OCI-LY1 (cell line): ENCODE data around the gene KPTN.

Source experiments
- H2AFZ ChIP-seq: fragments of 200-600 bp; sonication (generic), shearing (Covaris generic); 2 replicates; pipeline ENCODE4 v1.6.0; 2014; ENCODE audit warnings: antibody characterized with exemption, mild to moderate bottlenecking, low read length
- H3F3A ChIP-seq: fragments of 200-600 bp; sonication (generic), shearing (Covaris generic); 2 replicates; pipeline ENCODE4 v1.6.0; 2014; ENCODE audit warnings: mild to moderate bottlenecking, antibody characterized with exemption, low read length, moderate library complexity; ENCODE audit not compliant: insufficient read depth
- H3K27ac ChIP-seq: fragments of 200-600 bp; sonication (generic); 2 replicates; pipeline ENCODE4 v1.5.1; 2014; ENCODE audit warnings: low read length, mixed run types, mild to moderate bottlenecking, low read depth; ENCODE audit not compliant: poor library complexity, severe bottlenecking
- H3K27me3 ChIP-seq: fragments of 200-600 bp; sonication (generic); 2 replicates; pipeline ENCODE4 v1.6.0; 2014; ENCODE audit warnings: antibody characterized with exemption, mild to moderate bottlenecking, low read length, moderate library complexity; ENCODE audit not compliant: insufficient read depth
- H3K36me3 ChIP-seq: fragments of 200-600 bp; sonication (generic); 2 replicates; pipeline ENCODE4 v1.6.1; 2014; ENCODE audit warnings: mild to moderate bottlenecking, antibody characterized with exemption, low read length, moderate library complexity, mixed read lengths; ENCODE audit not compliant: insufficient read depth
- H3K4me1 ChIP-seq: fragments of 200-600 bp; sonication (generic); 2 replicates; pipeline ENCODE4 v1.5.1; 2014; ENCODE audit warnings: mild to moderate bottlenecking, low read length, moderate library complexity; ENCODE audit not compliant: insufficient read depth, severe bottlenecking
- H3K4me2 ChIP-seq: fragments of 200-600 bp; sonication (generic), shearing (Covaris generic); 2 replicates; pipeline ENCODE4 v1.6.1; 2014; ENCODE audit warnings: low read length
- H3K4me3 ChIP-seq: fragments of 200-600 bp; sonication (generic); 2 replicates; pipeline ENCODE4 v1.5.1; 2014; ENCODE audit warnings: low read length, low read depth, mild to moderate bottlenecking, mixed read lengths; ENCODE audit not compliant: poor library complexity, severe bottlenecking
- H3K79me2 ChIP-seq: fragments of 200-600 bp; shearing (Covaris generic); 2 replicates; pipeline ENCODE4 v1.6.1; 2016; ENCODE audit warnings: mixed run types, low read length, mixed read lengths; ENCODE audit not compliant: insufficient read depth
- H3K9ac ChIP-seq: fragments of 200-600 bp; sonication (generic), shearing (Covaris generic); 2 replicates; pipeline ENCODE4 v1.6.1; 2014; ENCODE audit warnings: mild to moderate bottlenecking, low read length, mixed read lengths
- H3K9me2 ChIP-seq: fragments of 200-600 bp; sonication (generic), shearing (Covaris generic); 2 replicates; pipeline ENCODE4 v1.6.1; 2014; ENCODE audit warnings: low read depth, mild to moderate bottlenecking, low read length, mixed read lengths
- H3K9me3 ChIP-seq: fragments of 200-600 bp; shearing (Covaris generic); 2 replicates; pipeline ENCODE4 v1.6.1; 2014; ENCODE audit warnings: low read length, mixed read lengths
- H4K20me1 ChIP-seq: fragments of 200-600 bp; sonication (generic), shearing (Covaris generic); 2 replicates; pipeline ENCODE4 v1.6.0; 2016; ENCODE audit warnings: mild to moderate bottlenecking, low read length; ENCODE audit not compliant: insufficient read depth
- EZH2 ChIP-seq: fragments of 200-600 bp; sonication (generic), shearing (Covaris generic); IDR thresholded peaks from 2 replicates; pipeline ENCODE4 v1.8.0; 2017; ENCODE audit warnings: borderline replicate concordance, mixed run types, mild to moderate bottlenecking, antibody characterized with exemption, low read length, moderate library complexity, mixed read lengths
- TF ChIP-seq, protein P1 (sequence below): fragments of 200-600 bp; sonication (generic), shearing (Covaris generic); IDR thresholded peaks from 2 replicates; pipeline ENCODE4 v1.5.1; 2017; ENCODE audit warnings: mild to moderate bottlenecking, antibody characterized with exemption, low read length, moderate library complexity, mixed read lengths

Gene KPTN

GRCh38 chr19:47512948-47513319 is 28.9 kb upstream of the KPTN start:
- Histone ChIP-seq H3K4me1 (peaks cover 32% of the 10 kb centered on the region), H3K27me3 (no peaks in the 10 kb centered on the region), H3K9ac (peak overlapping the region; percentile 19; the same call in 1 of the 2 replicates), H3K36me3 (peaks cover 7% of the 10 kb centered on the region; the same call in 1 of the 2 replicates), H3K27ac (no peak overlapping the region), H3K79me2 (peaks cover 30% of the 10 kb centered on the region), H3K9me2 (no peaks in the 10 kb centered on the region), H4K20me1 (no peaks in the 10 kb centered on the region), H3F3A (no peaks in the 10 kb centered on the region), H2AFZ (no peak overlapping the region), H3K9me3 (no peaks in the 10 kb centered on the region), H3K4me3 (peak overlapping the region; percentile 91), H3K4me2 (peak overlapping the region; percentile 95)
- TF ChIP-seq, protein P1, sequence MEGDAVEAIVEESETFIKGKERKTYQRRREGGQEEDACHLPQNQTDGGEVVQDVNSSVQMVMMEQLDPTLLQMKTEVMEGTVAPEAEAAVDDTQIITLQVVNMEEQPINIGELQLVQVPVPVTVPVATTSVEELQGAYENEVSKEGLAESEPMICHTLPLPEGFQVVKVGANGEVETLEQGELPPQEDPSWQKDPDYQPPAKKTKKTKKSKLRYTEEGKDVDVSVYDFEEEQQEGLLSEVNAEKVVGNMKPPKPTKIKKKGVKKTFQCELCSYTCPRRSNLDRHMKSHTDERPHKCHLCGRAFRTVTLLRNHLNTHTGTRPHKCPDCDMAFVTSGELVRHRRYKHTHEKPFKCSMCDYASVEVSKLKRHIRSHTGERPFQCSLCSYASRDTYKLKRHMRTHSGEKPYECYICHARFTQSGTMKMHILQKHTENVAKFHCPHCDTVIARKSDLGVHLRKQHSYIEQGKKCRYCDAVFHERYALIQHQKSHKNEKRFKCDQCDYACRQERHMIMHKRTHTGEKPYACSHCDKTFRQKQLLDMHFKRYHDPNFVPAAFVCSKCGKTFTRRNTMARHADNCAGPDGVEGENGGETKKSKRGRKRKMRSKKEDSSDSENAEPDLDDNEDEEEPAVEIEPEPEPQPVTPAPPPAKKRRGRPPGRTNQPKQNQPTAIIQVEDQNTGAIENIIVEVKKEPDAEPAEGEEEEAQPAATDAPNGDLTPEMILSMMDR: no peak
- no peak for TF ChIP-seq EZH2

DNA sequence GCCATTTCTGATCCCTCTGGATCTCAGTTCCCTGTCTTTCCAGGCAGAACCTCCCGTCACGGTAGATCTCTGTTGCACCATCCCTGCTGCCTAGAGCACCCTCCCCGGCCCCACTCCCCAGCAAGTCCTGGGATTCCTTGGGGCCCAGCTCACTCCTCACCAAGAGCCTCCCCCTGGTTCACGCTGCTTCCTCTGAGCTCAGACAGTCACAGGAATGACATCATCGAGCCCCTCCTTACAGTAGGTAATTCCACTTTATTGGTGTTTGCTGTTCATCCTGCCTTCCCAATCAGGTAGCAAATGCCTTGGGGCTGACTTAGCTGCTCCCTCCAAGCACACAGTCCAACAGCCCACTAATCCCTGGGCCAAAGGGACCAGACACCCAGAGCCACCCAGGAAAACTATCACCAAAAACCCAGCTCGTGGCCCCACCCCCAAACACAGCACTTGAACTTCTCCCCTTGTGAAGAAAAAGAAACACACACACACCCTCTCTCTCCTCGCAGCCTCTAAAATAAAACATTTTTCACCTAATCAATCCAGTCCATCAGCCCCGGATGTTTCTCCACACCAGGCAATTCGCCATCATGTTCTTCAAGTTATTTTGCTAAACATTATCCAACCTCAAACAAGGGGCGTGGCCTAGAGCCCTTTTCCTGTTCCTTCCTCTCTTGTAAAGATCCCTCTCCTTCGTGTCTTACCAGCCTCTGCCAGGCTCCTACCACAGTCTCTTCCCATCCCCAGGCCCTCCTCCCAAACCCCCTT is 28.3 kb upstream of the KPTN start:
- H4K20me1 ChIP-seq: no peaks in the 10 kb centered on the region
- peaks cover 30% of the 10 kb centered on the region for H3K79me2 ChIP-seq
- H2AFZ ChIP-seq: no peak overlapping the region
- peak overlapping the region; percentile 95 for H3K4me2 ChIP-seq
- peak overlapping the region; percentile 19; the same call in 1 of the 2 replicates for H3K9ac ChIP-seq
- no peaks in the 10 kb centered on the region for H3K9me2 ChIP-seq
- no peaks in the 10 kb centered on the region for H3F3A ChIP-seq
- H3K9me3 ChIP-seq: no peaks in the 10 kb centered on the region
- peaks cover 30% of the 10 kb centered on the region for H3K4me1 ChIP-seq
- H3K4me3 ChIP-seq: peak overlapping the region; percentile 91
- peaks cover 7% of the 10 kb centered on the region; the same call in 1 of the 2 replicates for H3K36me3 ChIP-seq
- H3K27me3 ChIP-seq: no peaks in the 10 kb centered on the region
- no peak overlapping the region for H3K27ac ChIP-seq
- TF ChIP-seq EZH2: no peak
- TF ChIP-seq, protein P1: no peak

GRCh38 chr19:47511681-47512080 is 27.7 kb upstream of the KPTN start:
- Histone ChIP-seq H3K27me3 (no peaks in the 10 kb centered on the region), H3K4me1 (peaks cover 30% of the 10 kb centered on the region), H3K36me3 (peaks cover 7% of the 10 kb centered on the region; the same call in 1 of the 2 replicates), H3K4me3 (no peak overlapping the region), H3K27ac (no peak overlapping the region), H3K9ac (no peak overlapping the region; the same call in 1 of the 2 replicates), H3K79me2 (peaks cover 30% of the 10 kb centered on the region), H3K4me2 (no peak overlapping the region), H4K20me1 (no peaks in the 10 kb centered on the region), H3F3A (no peaks in the 10 kb centered on the region), H3K9me2 (no peaks in the 10 kb centered on the region), H2AFZ (no peak overlapping the region), H3K9me3 (no peaks in the 10 kb centered on the region)
- TF ChIP-seq, protein P1: no peak
- no peak for TF ChIP-seq EZH2
